OCI-LY7 (cell line): Measurements from ENCODE around the gene YPEL4. TPM values are rescaled to one million over a fixed set of nuclear protein-coding genes. Genes with fewer than 3 reads are reported as not detected.

ENCODE experiments used
- BruUV-seq: library from RNA; stranded (reverse); fragments of 400-500 nt; replicated peaks from 2 replicates; lab custom pipeline; 2021; lab: Mats Ljungman, UMichigan
- CTCF ChIA-PET: fragments of 300-600 bp; sonication (Branson Sonifier 250); formaldehyde crosslinking; loops from one replicate; lab custom pipeline; 2022; ENCODE audit warnings: antibody characterized with exemption; ENCODE audit not compliant: unreplicated experiment; lab: Charles Lee
- POLR2A ChIA-PET: fragments of 300-600 bp; sonication (Branson Sonifier 250); formaldehyde crosslinking; loops from one replicate; lab custom pipeline; 2022; ENCODE audit warnings: antibody characterized with exemption; lab: Charles Lee
- DNase-seq: peaks from one replicate; pipeline ENCODE4 v3.0.0-alpha.2; 2015; ENCODE audit warnings: low spot score
- H2AFZ ChIP-seq: fragments of 200-600 bp; sonication (generic), shearing (Covaris generic); 2 replicates; pipeline ENCODE4 v1.6.1; 2014; ENCODE audit warnings: mild to moderate bottlenecking, antibody characterized with exemption, low read length, moderate library complexity
- H3K27ac ChIP-seq: fragments of 200-600 bp; sonication (generic); 2 replicates; pipeline ENCODE4 v1.5.1; 2014; ENCODE audit warnings: mixed run types, low read depth, mild to moderate bottlenecking, moderate library complexity, low read length, inconsistent platforms; ENCODE audit not compliant: poor library complexity, severe bottlenecking
- H3K36me3 ChIP-seq: fragments of 200-600 bp; sonication (generic); 2 replicates; pipeline ENCODE4 v1.6.1; 2014; ENCODE audit warnings: mild to moderate bottlenecking, antibody characterized with exemption, low read length, moderate library complexity, mixed read lengths; ENCODE audit not compliant: insufficient read depth
- H3K4me1 ChIP-seq: fragments of 200-600 bp; sonication (generic); 2 replicates; pipeline ENCODE4 v1.5.1; 2014; ENCODE audit warnings: mild to moderate bottlenecking, low read length; ENCODE audit not compliant: insufficient read depth, poor library complexity, severe bottlenecking
- H3K4me2 ChIP-seq: fragments of 200-600 bp; sonication (generic); 2 replicates; pipeline ENCODE4 v1.6.1; 2014; ENCODE audit warnings: mild to moderate bottlenecking, low read length
- H3K4me3 ChIP-seq: fragments of 200-600 bp; sonication (generic); 2 replicates; pipeline ENCODE4 v1.5.1; 2014; ENCODE audit warnings: mild to moderate bottlenecking, low read depth, low read length; ENCODE audit not compliant: poor library complexity, severe bottlenecking
- H3K79me2 ChIP-seq: fragments of 200-600 bp; sonication (generic); 2 replicates; pipeline ENCODE4 v1.6.1; 2016; ENCODE audit warnings: low read depth, mild to moderate bottlenecking, low read length, moderate library complexity, mixed read lengths; ENCODE audit not compliant: insufficient read depth
- H3K9me2 ChIP-seq: fragments of 200-600 bp; sonication (generic); 2 replicates; pipeline ENCODE4 v1.6.1; 2016; ENCODE audit warnings: mild to moderate bottlenecking, low read length, mixed read lengths; ENCODE audit not compliant: insufficient read depth
- H3K9me3 ChIP-seq: fragments of 200-600 bp; sonication (generic); 2 replicates; pipeline ENCODE4 v1.6.1; 2014; ENCODE audit warnings: mild to moderate bottlenecking, mixed run types, low read length, mixed read lengths
- H4K20me1 ChIP-seq: fragments of 200-600 bp; sonication (generic); 2 replicates; pipeline ENCODE4 v1.6.1; 2014; ENCODE audit warnings: mild to moderate bottlenecking, antibody characterized with exemption, low read length, moderate library complexity, mixed read lengths; ENCODE audit not compliant: insufficient read depth
- CTCF ChIP-seq: fragments of 200-600 bp; sonication (generic); conservative IDR thresholded peaks from 2 replicates; pipeline ENCODE4 v1.5.1; 2014; ENCODE audit warnings: mild to moderate bottlenecking, antibody characterized with exemption, low read length, moderate library complexity, mixed read lengths
- EZH2phosphoT487 ChIP-seq: fragments of 200-600 bp; sonication (generic); IDR thresholded peaks from 2 replicates; pipeline ENCODE4 v1.6.1; 2018; ENCODE audit warnings: low read depth, borderline replicate concordance, mild to moderate bottlenecking, mixed run types, antibody characterized with exemption, low read length, moderate library complexity, mixed read lengths
- intact Hi-C: fragments of 100-400 bp; cut with micrococcal nuclease; formaldehyde crosslinking; loops from one replicate; pipeline ENCODE4 v1.10.0; 2022; ENCODE audit not compliant: unreplicated experiment
- total RNA-seq, 2 experiments: library from RNA; depleted of rRNA in 1 of 2; stranded (reverse); fragments of >200 nt in 1 of 2; shearing (Covaris generic) in 1 of 2; gene quantifications; 2 replicates each; pipeline ENCODE4 v1.2.3, GENCODE V29; 2014 to 2022

YPEL4 gene
- total RNA-seq, 2 experiments from 2014 or later, result 0.54 to 0.55 TPM

GRCh38 chr11:57659669-57660068, 10.0 kb upstream of the YPEL4 start:
- Histone ChIP-seq H2AFZ (no peak overlapping the region), H3K4me2 (no peak overlapping the region), H3K9me3 (no peaks in the 10 kb centered on the region), H3K4me1 (peaks cover 7% of the 10 kb centered on the region), H3K36me3 (peaks cover 40% of the 10 kb centered on the region), H3K9me2 (no peaks in the 10 kb centered on the region), H3K4me3 (no peak overlapping the region), H4K20me1 (0 out of 2 replicates have a peak, but pooled peaks cover 9% of the 10 kb centered on the region), H3K79me2 (peaks cover 22% of the 10 kb centered on the region), H3K27ac (no peak overlapping the region)
- ChIA-PET CTCF (no interaction called here), POLR2A (no interaction called here)
- BruUV-seq, result no TSS peak
- intact Hi-C loops, result no loop called here
- DNase-seq, result no peak
- no peak for TF ChIP-seq CTCF
- TF ChIP-seq EZH2phosphoT487, result no peak

GRCh38 chr11:57658023-57658361, 8.3 kb upstream of the YPEL4 start:
- POLR2A ChIA-PET, result interaction anchor here (2.9 kb wide), 1 partner anchor 9 kb away, joined by 12 read pairs; no protein-coding TSS in a partner anchor

More at GRCh38 chr11:57658023-57658361, 8.3 kb upstream of the YPEL4 start:
- Histone ChIP-seq H3K4me2 (peak overlapping the region; percentile 69), H3K79me2 (peaks cover 22% of the 10 kb centered on the region), H3K4me3 (peak overlapping the region; percentile 89), H3K36me3 (peaks cover 38% of the 10 kb centered on the region), H3K27ac (peak overlapping the region; percentile 40), H3K4me1 (peaks cover 8% of the 10 kb centered on the region), H3K9me3 (no peaks in the 10 kb centered on the region), H2AFZ (peak overlapping the region; percentile 67; the same call in 1 of the 2 replicates), H4K20me1 (0 out of 2 replicates have a peak, but pooled peaks cover 9% of the 10 kb centered on the region), H3K9me2 (no peaks in the 10 kb centered on the region)
- BruUV-seq, result TSS peak; percentile 94
- intact Hi-C loops, result no loop called here
- CTCF ChIA-PET, result no interaction called here
- peak; percentile 22 for DNase-seq
- TF ChIP-seq EZH2phosphoT487 (no peak), CTCF (no peak)
